Stimulated activated CD4-positive, alpha-beta T cell treated with anti-CD3 and anti-CD28 coated beads, Interleukin-4, amount 100 ng/mL, for 24 hours (primary cell): ENCODE measurements around the gene PCMTD2.

Source experiments
- DNase-seq: peaks from one replicate; pipeline ENCODE4 v3.0.0-alpha.2; 2020

PCMTD2 gene

GRCh38 chr20:64255361-64256281 is at the start of gene PCMTD2:
PCMTD2 (plus strand) TSS chr20:64255748; CDS start chr20:64259966, 4,218 bp downstream.
- peak; percentile 81 for DNase-seq

DNA sequence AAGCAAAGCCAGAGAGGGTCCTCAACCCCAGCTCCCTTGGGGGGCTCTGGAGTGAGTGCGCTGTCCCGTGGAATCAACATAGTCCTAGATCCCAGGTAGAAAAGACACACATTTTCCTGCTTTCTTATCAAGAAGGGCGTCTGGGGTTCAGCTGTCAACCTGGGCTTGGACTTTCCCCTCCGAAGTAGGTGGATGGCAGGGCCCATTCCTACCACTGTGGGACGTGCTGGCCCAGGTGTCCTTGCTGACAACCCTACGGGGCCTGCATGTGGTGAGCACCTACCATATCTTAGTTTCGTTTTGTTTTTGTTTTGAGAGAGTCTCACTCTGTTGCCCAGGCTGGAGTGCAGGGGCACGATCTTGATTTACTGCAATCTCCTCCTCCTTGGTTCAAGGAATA is 48.9 kb upstream of the PCMTD2 start:
- no peak for DNase-seq

GRCh38 chr20:64207641-64208590 is 47.6 kb upstream of the PCMTD2 start:
- no peak for DNase-seq

DNA sequence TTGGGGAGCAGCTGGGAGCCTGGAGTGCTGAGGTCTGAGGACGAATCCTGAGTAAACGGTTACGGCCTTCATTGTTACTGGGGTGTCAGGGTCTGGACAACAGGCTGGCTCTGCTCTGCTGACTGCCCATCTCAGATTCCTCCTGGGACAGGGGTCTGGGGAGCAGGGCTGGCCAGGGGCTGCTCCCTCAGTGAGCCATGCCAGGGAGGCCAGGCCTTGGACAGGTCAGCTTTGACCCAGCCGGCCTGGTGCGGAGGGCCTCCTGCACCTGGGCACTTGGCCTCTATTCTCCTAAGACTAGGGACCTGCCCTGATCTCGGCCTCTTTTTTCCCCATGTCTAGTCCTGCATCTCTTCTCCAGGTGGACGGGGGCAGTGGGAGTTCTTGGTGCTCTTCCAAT is 46.4 kb upstream of the PCMTD2 start:
- DNase-seq: no peak

DNA sequence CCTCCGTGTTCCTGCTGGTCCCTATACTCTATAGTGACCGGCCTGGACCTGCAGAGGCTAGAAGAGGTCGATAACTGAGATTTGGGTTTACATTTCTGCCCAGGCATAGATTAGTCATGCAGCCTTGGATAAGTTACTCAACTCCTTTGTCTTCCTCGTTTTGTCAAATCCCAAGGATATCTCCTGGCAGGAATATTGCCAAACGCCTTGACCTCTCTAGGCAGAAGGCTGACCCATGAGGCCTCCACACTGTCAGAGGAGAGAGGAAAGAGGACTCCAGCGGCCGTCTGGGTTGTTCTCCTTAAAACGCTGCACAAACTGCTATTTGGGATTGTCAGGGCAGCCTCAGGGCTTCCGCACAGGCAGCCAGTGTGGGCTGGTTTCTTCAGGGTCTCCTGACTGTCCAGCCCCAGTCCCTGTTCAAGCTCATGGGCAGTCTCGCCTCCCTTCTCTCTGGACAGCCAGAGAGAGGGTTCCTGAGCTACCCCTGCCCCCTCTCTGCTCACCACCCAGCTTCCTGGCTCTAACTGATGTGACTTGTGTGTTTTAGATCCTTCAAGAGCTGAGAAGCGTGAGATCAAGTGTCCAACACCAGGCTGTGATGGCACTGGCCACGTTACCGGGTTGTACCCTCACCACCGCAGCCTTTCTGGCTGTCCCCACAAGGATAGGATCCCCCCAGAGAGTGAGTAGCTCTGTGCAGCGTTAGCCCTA is 44.7 kb upstream of the PCMTD2 start:
- DNase-seq: no peak

DNA sequence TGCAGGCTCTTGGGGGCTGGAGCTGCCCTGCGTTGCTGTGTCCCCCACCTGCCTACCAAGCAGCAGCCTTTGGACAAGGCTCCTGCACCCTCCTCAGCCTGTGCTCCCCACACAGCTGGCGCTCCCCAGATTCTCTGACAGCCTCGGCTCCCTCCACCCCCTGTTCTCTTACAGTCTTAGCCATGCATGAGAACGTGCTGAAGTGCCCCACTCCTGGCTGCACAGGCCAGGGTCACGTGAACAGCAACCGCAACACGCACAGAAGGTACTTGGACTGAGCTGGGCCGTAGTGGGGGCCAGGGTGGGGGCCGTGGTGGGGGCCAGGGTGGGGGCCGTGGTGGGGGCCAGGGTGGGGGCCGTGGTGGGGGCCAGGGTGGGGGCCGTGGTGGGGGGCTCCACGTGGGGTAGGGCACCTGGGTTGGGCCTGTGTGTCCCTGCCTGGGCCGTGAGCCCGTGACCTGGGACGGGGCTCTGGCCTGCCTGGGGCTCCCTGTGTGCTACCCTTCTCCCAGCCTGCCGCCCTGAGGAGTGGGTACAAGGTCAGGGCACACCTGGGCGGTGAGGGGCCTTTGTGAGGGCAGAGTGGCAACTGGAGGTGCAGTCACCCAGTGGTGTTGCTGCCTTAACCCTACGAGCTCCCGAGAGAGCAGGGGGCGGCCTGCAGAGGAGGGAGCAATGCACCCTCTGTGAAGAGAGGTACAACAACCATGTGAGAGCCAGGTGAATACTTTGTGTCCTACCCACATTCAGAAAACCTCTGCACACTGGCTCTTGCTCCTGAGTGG is 43.5 kb upstream of the PCMTD2 start:
- DNase-seq: no peak

GRCh38 chr20:64212755-64213154 is 42.8 kb upstream of the PCMTD2 start:
- DNase-seq: no peak

DNA sequence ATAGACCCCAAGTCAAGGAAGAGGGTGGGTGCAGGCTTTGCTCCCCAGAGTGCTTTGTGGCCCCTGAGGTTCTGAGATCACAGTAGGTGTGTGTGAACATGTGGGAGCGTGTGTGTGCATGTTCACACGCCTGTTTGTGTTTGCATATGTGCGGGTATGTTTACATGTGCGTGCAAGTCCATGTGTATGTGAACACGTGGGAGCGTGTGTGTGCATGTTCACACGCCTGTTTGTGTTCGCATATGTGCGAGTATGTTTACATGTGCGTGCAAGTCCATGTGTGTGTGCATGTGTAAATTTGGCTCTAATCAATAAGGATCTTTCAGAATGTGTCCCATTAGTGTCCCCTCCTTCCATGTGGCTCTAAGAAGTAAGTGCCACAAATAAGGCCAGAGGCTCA is 41.4 kb upstream of the PCMTD2 start:
- DNase-seq: no peak

GRCh38 chr20:64214952-64215351 is 40.6 kb upstream of the PCMTD2 start:
- DNase-seq: no peak

DNA sequence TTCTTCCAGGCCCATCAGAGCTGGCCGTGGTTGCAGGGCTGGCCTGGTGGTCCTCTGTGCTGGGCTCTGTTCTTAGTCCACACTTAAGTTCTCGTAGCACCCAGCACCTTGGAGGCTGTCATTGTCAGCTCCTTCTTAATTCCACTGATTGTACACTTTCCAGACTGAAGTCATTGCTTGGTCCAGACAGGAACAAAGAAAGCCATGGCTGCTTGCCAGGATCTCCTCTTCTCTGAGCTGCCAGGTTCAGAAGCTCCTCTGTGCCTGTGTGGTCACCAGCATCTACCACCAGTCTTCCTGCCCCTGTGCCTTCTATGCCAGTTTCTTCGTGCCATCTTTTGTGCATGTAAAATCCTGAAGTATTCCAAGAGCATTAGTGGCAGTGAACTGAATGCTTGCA is 39.5 kb upstream of the PCMTD2 start:
- no peak for DNase-seq

- no peak for DNase-seq
Measured at GRCh38 chr20:64216910-64217309, 38.6 kb upstream of the PCMTD2 start.

- no peak for DNase-seq
Measured at GRCh38 chr20:64217539-64218221, 37.9 kb upstream of the PCMTD2 start.

DNA sequence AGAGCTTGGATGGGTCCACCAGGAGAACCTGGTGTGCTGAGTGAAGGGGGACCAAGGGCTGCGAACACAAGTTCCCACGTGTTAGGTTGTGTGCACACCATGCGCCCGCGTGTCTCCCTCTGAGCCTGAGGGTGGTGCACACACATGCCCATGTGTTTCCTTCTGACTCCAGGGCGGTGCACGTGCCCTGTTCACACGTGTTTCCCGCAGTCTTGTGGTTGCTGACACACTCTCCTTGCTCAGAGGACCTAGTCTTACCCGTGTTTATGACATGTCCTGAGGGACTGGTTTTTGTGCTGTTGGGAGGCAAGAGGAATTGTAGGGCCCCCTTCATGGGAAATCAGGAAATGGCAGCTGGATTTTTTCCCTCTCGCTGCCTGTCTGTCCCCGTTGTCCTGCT is 36.3 kb upstream of the PCMTD2 start:
- DNase-seq: no peak

GRCh38 chr20:64219730-64220129 is 35.8 kb upstream of the PCMTD2 start:
- no peak for DNase-seq

DNA sequence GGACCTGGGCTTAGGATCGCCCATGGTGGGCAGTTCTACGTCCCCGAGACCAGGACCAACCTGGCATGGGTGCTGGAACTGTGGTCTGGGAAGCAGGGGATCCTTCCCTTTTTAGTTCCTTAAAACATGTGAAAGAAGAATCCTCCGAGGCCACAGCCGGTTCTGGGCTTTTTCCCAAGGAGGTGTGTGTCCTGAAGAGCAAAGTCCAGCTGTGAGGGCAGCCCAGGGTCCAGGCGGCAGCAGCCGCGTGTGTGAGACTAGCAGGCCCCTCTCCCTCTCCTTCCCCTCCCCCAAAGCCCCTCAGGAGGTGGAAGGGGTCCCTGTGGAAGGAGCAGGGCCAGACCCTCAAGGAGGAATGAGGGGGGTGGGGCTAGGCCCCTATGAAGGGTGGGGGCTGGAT is 35.1 kb upstream of the PCMTD2 start:
- no peak for DNase-seq

DNA sequence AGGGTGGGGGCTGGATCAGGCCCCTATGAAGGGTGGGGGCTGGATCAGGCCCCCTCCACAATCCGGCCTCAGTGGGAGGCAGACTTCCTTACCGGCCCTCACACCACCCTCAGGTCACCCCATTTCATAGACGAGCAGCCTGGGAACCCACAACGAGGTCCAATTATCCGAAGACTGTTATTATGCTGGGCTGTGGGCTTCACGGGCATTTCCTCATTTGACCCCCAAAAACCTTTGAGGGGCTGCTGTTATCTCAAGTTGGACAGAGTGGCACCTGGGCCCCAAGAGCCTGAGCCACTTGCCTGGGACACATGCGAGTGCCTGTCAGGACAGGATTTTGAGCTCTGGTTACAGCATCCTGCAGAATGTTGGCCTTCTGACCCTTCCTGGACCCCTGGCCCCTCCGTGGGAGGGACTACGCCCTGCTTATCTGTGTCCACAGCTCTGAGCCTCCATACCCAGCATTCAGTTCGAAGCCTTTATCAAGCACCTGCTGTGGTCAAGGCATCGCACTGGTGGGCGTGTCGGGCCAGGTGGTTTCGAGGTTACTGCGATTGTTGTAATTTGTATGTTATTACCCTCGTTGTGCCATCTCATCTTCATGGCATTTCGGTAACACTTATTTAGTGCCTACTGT is 34.5 kb upstream of the PCMTD2 start:
- no peak for DNase-seq

DNA sequence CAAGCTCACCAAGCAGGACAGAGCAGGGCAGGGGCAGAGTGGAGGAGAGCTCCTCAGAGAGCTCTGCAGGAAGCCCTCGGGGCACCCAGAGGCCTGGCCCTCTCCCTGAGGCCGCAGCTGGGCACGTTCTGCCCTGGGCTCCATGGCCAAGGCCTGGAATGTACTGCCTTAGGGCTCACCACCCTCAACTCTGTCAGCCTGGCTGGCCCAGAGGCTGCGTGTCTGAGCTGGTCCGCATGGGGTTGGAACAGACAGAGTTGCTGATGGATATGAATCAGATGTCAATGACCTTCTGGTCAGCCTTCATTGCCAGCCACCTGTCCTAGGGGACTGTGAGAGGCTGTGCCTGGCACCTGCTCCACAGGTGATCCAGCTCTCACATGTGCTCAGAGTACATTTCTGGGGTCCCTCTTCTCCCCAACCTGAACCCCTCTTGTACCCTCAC is 33.2 kb upstream of the PCMTD2 start:
- no peak for DNase-seq

GRCh38 chr20:64222851-64223525 is 32.6 kb upstream of the PCMTD2 start:
- DNase-seq: no peak

DNA sequence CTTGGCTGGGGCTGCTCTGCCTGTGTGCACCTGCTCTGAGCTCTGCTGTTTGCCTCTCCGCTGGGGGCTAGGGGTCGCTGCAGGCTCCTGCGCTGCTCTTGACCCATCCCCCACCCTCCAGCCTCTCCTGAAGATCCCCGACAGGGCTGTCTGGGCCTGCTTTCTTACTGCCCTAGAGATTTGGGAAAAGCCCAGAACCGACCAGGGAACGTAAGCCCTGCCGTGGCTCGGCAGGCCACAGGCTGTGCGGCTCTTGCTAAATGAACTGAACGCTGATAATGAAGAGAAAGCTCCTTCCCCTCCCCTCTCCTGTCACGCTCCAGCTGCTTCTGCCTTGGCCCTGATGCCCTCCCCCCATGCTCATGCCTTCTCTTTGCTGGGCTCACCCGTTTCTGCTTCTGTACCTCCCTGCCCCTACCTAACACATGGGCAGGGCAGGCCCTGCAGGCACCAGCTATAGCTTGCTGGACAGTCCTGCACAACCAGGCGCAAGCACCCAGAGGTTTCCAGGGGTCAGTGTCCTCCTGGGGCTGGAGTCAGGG is 32.0 kb upstream of the PCMTD2 start:
- DNase-seq: no peak
